Measurements from ENCODE around the gene ITPA. TPM values are rescaled to one million over a fixed set of nuclear protein-coding genes. Genes with fewer than 3 reads are reported as not detected.

The ITPA gene
- total and polyA plus RNA-seq, 2 experiments from 2014 or later = 33.8 to 74.1 TPM

GRCh38 chr20:3164043-3164762, 45.1 kb upstream of the ITPA start:
- H3K36me3 ChIP-seq = no peaks in the 10 kb centered on the region
- no peaks in the 10 kb centered on the region for H3K27me3 ChIP-seq
- no peak overlapping the region for H3K4me3 ChIP-seq
- no peaks in the 10 kb centered on the region for H3K9me3 ChIP-seq (ENCODE audit: low read depth)
- no peak for DNase-seq (ENCODE audit: low read depth in 1 of 2, low spot score in 1 of 2)
- no peak overlapping the region for H3K27ac ChIP-seq
- no peak for TF ChIP-seq CTCF (IDR thresholded peaks at IDR 0.05; ENCODE audit: low read depth, low read length)
- H3K4me1 ChIP-seq (ENCODE audit: low read depth) = peaks cover 6% of the 10 kb centered on the region

GRCh38 chr20:3164763-3165410, 44.4 kb upstream of the ITPA start:
- Histone ChIP-seq H3K4me1 (ENCODE audit: low read depth) (peaks cover 6% of the 10 kb centered on the region), H3K9me3 (ENCODE audit: low read depth) (no peaks in the 10 kb centered on the region), H3K4me3 (no peak overlapping the region), H3K27ac (no peak overlapping the region), H3K27me3 (no peaks in the 10 kb centered on the region), H3K36me3 (no peaks in the 10 kb centered on the region)
- no peak for TF ChIP-seq CTCF (IDR thresholded peaks at IDR 0.05; ENCODE audit: low read depth, low read length)
- DNase-seq (ENCODE audit: low read depth in 1 of 2, low spot score in 1 of 2) = no peak

- Histone ChIP-seq H3K9me3 (ENCODE audit: low read depth) (no peaks in the 10 kb centered on the region), H3K36me3 (no peaks in the 10 kb centered on the region), H3K4me3 (no peak overlapping the region), H3K27ac (no peak overlapping the region), H3K27me3 (no peaks in the 10 kb centered on the region), H3K4me1 (ENCODE audit: low read depth) (peaks cover 6% of the 10 kb centered on the region)
- peak in 1 of 2 donors; percentile 85 for DNase-seq (ENCODE audit: low read depth in 1 of 2, low spot score in 1 of 2)
- TF ChIP-seq CTCF (IDR thresholded peaks at IDR 0.05; ENCODE audit: low read depth, low read length) = no peak
Measured at GRCh38 chr20:3165473-3166337, 43.6 kb upstream of the ITPA start.

GRCh38 chr20:3166338-3166912, 42.9 kb upstream of the ITPA start:
- DNase-seq (ENCODE audit: low read depth in 1 of 2, low spot score in 1 of 2) = no peak

More at GRCh38 chr20:3166338-3166912, 42.9 kb upstream of the ITPA start:
- Histone ChIP-seq H3K4me3 (no peak overlapping the region), H3K4me1 (ENCODE audit: low read depth) (peaks cover 6% of the 10 kb centered on the region), H3K27ac (no peak overlapping the region), H3K9me3 (ENCODE audit: low read depth) (no peaks in the 10 kb centered on the region), H3K36me3 (no peaks in the 10 kb centered on the region), H3K27me3 (no peaks in the 10 kb centered on the region)
- TF ChIP-seq CTCF (IDR thresholded peaks at IDR 0.05; ENCODE audit: low read depth, low read length) = no peak
